HuH-7 (cell line): Measurements from ENCODE around the gene PIK3AP1.
"Not testable (repeated sequence)": the region's sequence is repeated elsewhere in the genome, so short reads cannot be mapped to it uniquely, and the experiment has no call there.

ENCODE experiments used
- DNase-seq: peaks from one replicate; pipeline ENCODE4 v3.0.0; 2011; ENCODE audit warnings: low spot score

Gene PIK3AP1

DNA sequence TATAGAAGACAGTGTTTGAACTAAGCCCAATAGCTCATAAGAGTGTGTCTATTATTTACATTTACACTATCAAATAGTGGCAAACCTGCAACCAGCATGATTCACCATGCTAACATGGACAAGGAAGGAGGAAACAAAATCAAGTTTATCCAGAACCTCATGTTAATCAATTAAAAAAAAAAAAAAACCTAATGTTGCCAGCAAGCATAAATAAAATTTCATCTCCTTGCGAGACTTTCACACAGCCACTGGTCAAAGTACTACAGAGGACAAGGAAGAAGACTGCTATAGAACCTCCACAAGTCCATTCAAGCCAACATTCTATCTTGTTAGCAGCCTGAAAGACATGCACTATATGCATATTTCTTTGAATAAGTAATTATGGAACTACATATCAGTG, 143.2 kb downstream of the PIK3AP1 start:
- DNase-seq: no peak

DNA sequence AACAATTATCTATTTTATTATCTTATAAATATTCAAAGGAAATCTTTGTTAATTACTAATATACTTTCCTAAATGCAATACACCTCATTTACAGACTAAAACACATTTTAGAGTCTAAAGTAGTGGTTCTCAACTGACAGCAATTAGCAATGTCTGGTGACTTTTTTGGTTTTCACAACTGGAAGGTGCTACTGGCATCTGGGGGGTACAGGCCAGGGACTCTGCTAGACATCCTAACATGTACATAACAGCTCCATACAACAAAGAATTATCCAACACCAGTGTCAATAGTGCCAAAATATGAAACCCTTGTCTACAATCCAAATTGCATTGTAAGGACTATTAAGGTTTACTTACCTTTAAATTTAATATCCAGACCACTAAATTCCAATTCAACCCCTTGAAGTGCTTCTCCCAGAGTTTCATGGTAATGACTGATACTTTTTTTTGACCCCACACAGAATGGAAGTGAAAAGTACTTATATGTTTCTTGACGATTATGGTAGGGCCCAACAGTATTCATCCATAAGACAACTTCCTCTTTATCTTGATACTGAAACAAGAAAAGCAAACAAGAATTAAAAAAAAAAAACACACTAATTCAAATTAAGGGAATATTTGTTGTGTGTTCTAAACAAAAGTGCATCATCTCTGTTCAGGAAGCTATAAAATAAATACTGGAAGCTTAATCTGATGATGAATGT, 143.9 kb downstream of the PIK3AP1 start:
- no peak for DNase-seq

DNA sequence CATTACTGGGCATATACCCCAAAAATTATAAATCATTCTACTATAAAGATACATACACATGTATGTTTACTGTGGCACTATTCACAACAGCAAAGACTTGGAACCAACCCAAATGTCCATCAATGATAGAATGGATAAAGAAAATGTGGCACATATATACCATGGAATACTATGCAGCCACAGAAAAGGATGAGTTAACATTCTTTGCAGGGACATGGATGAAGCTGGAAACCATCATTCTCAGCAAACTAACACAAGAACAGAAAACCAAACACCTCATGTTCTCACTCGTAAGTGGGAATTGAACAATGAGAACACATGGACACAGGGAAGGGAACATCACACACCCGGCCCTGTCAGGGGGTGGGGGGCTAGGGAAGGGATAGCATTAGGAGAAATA, 145.8 kb downstream of the PIK3AP1 start:
- not testable (repeated sequence) for DNase-seq

DNA sequence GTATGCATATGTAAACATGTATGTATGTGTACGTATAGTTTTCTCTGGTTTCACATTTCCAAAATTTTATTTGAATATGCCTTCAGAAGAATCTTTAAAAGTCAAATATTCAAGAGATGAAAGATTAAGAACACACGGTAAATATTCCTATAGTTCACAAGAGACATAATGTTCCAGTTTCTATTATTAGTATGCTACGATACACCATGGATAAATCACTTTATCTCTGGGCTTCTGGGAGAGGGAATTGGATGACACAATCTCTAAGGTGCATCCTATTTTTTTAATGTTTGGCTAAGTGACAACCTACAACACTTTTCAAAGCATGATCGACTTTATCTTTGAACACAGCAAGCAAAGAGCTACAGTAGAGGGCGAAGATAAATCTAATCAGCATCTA, 147.3 kb downstream of the PIK3AP1 start:
- no peak for DNase-seq

DNA sequence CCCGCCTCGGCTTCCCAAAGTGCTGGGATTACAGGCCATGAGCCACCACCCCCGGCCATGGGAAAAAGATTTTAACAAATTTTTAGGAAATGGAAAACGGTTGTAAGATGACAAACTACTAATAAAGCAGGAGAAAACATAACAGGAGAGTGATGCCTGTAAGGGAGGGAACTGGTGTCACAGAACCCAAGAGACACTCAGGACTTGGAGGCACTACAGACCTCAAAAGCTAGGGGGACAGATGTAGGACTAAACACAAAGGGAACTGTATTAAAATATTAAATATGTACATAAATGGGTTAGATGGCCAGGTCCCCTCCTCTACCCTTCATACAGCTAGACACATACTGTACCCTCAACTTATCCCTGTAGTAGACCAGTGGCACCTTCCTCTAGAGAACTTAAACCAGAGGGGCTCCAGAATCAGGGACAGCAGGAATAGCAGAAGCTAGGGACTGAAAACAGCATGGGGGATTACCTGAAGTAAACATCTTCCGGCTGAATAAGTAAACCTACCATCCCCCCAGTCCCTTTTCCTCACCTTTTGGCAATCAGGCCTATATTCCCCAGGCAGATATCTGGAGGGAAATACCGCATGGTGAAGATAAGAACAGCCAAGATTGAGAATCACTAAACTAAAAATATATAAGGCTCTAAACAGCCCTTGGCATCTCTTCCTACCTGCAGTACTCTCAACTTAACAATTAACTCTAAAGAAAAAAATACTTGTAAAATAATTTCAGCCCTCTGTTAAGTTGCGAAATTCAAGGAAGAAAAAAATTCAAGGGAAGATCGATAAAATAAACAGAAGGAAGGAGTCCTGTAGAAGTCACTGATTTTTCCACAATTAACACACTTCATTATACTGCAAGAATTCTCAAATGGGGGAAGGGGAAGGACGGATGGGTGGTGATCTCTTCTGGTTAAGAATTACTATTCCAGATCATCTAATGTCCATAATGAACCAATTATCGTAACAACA, 149.0 kb downstream of the PIK3AP1 start:
- no peak for DNase-seq

DNA sequence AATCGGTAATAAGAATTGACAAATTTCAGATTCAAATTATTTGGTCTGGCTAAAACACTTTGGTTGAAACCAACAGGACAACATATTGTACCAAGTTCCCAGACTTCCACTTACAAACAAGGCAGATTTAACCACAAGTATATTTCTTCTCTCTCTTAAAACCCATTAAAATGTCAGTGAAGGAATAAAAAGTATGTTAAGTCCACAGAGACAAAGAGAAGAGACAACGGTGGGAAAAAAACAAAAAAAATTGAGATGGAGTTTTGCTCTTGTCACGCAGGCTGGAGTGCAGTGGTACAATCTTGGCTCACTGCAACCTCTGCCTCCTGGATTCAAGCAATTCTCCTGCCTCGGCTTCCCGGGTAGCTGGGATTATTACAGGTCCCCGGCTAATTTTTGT, 149.8 kb downstream of the PIK3AP1 start:
- DNase-seq: no peak

DNA sequence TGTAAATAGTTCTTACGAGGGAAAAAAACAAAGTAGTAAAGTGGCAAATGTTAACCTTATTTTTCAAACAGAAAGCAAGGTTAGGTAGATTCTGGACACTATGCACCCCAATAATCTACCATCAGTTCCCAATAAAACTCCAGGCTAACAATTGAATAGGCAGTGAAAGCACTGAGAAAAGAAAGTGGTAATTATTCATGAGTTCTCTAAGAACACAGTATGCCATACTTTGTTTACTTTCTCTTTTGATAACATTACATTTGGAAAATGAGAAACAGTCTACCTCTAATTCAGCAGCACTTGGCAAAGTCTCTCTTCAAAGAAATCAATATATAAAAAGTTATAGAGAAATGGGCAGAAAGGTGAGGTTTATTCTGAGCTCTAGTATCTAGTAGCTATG, 151.9 kb downstream of the PIK3AP1 start:
- DNase-seq: no peak

DNA sequence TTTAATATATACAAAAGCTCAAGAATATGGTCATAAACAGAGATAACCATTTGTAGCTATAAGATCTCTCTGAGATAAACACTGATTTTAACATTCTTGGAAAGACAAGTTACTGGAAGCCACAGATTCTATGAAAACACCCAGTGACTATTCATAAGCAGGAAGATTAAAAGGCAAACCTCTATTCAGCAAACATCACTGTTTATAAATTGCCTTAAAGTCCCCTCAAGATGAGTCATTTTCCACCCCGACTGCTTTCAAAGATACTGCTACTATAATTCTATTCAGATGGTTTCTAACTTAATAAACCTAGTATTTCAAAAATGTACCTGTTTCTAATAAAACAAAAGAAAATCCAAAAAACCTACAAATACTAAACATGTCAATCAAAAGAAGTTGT, 154.5 kb downstream of the PIK3AP1 start:
- no peak for DNase-seq

DNA sequence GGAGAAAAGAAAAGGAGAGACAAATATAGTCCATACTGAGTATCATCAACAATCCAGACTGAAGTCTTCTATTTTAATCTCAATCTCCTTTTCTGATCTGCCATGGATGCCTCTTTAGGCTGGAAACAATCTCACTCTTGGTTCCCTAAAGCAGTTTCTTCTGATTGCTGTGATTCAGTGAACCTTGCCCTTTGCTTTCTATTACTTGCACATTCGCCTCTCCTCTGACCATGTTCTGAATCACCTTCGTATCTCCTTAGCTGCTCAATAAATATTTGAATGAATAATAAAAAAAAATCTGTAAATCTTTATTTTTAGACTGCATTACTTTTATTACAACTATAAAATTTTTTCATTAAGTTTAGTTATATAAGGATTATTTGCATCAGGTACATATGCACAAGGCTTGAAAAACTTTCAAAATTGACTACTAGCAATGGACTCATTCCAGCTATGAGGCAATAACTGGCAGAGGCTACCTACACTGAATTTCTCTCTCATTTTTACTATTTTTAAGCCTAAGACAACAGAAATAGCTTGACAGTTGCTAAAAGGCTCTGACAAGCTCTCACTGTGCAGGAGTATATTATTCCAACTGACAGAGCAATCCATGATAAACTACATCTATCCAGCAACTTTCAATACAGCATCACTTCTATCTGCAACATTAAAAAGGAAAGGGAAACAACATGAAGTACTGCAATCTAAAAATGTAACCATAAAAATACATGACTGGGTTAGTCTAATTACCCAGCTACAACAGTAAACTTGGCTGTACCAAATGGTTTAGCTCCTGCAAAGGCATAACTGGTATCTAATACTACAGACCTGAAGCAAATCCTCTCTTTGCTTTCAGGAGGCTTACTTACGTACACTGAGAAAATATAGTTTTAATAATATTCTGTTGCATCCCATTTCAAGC, 159.1 kb downstream of the PIK3AP1 start:
- no peak for DNase-seq

DNA sequence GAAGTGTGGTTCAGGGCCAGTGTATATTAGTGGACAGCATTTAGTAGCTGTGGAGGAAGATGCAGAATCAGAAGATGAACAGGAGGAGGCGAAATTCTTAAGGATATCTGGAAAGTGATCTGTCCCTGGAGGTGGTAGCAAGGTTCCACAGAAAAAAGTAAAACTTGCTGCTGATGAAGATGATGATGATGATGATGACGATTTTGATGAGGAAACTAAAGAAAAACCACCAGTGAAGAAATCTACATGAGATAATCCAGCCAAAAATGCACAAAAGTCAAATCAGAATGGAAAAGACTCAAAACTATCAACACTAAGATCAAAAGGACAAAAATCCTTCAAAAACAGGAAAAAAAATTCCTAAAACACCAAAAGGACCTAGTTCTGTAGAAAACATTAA, 159.8 kb downstream of the PIK3AP1 start:
- DNase-seq: no peak

DNA sequence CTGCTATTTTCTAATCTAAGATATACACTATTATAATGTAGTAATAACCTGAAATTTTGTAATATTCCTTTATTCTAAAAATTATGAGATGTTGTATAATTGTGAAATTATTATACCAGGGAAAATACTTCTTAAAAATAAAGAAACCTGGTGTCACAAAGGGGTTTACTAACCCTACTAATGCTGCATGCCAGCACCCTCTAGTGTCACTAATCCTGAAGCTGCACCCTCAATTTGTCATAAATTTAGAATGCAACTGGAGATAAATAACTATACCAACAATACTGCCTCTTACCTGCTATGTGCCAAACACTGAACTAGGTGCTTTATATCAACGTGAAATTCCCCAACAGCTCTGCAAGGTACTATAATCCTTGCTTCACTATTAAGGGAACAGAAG, 164.3 kb downstream of the PIK3AP1 start:
- no peak for DNase-seq

DNA sequence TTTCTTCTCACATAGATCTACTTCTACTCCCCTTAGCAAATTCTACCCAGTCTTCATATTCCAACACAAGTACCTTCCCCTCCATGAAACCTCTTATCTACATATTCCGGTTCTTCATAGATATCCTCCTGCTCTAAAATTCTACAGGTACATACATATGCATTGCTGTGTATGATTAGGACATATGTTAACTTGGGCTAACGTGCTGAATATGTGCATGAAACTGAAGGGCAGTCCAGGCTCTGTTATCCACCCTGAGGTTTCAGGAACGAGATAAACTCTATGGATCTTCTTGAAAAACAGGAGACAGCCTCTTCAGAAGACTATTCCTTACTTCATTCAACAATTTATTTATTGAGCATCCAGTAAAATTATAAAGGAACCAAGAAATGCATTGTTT, 165.0 kb downstream of the PIK3AP1 start:
- DNase-seq: no peak

DNA sequence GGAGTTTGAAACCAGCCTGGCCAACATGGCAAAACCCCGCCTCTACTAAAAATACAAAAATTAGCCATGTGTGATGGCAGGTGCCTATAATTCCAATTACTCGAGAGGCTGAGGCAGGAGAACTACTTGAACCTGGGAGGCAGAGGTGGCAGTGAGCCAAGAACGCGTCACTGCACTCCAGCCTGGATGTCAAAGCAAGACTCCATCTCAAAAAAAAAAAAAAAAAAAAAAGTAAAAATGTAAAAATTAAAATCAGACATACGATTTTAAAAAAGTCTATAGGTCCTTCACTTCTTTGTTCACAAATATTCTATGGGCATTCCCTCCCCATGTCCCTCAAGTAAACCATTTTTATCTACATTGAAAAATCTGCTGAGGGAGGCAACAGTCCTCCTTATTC, 171.7 kb downstream of the PIK3AP1 start:
- no peak for DNase-seq

DNA sequence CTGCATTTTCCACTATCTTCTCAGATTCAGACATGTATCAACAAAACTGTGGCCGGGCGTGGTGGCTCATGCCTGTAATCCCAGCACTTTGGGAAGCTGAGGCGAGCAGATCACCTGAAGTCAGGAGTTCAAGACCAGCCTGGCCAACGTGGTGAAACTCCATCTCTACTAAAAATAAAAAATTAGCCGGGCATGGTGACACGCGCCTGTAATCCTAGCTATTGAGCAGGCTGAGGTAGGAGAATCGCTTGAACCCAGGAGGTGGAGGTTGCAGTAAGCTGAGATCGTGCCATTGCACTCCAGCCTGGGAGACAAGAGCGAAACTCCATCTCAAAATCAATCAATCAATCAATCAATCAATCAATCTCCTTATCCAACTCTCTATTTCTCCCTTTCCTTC, 174.8 kb downstream of the PIK3AP1 start:
- DNase-seq: not testable (repeated sequence)
